Stimulated activated effector memory CD8-positive, alpha-beta T cell treated with anti-CD3 and anti-CD28 coated beads, Interleukin-12 subunit alpha, Interleukin-12 subunit beta, amount 100 ng/mL, for 72 hours (primary cell): Measurements from ENCODE around the gene NANOGP8.

ENCODE experiments used
- ATAC-seq: fragments of 150-1000 bp; cut with Tn5 transposase; 2 replicates; pipeline ENCODE4 v1.10.0; 2021
- DNase-seq, 2 donors: peaks; one replicate each; pipeline ENCODE4 v3.0.0; 2021 to 2022; ENCODE audit warnings: low spot score in 2 of 2
- H3K27ac Mint-ChIP-seq: one replicate; pipeline ENCODE4 v1.8.0; 2022; ENCODE audit warnings: mild to moderate bottlenecking, mixed read lengths
- H3K36me3 Mint-ChIP-seq: one replicate; pipeline ENCODE4 v1.8.0; 2022; ENCODE audit warnings: mild to moderate bottlenecking, mixed read lengths
- H3K4me1 Mint-ChIP-seq: one replicate; pipeline ENCODE4 v1.8.0; 2022; ENCODE audit warnings: mixed read lengths
- H3K4me3 Mint-ChIP-seq: one replicate; pipeline ENCODE4 v1.8.0; 2022; ENCODE audit warnings: mild to moderate bottlenecking, mixed read lengths
- H3K9me3 Mint-ChIP-seq: one replicate; pipeline ENCODE4 v1.8.0; 2022; ENCODE audit warnings: mixed read lengths

NANOGP8 gene

GRCh38 chr15:35047996-35048395 lies 37.1 kb downstream of the NANOGP8 start:
- no peak overlapping the region for H3K4me3 Mint-ChIP-seq
- no peak for ATAC-seq
- H3K27ac Mint-ChIP-seq, result no peak overlapping the region

DNA sequence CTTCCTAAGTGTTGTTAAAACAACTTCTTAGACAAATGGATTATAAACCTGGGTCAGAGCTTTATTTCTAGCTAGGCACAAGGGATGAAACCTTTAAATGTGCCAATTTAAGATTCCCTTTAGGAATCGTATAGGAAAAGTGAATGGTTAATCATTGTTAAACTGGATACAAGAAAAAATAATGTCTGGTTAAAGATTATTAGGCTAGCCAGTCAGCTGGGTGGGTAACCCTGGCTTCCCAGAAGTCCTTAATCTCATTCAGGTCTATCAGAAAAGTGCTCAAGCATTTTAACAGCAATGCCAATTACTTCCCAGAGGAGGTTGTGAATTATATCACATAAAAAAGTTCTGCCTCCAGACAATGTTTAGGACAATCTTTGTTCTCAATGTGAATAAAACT lies 37.6 kb downstream of the NANOGP8 start:
- H3K9me3 Mint-ChIP-seq, result no peaks in the 10 kb centered on the region

More at GRCh38 chr15:35047996-35048395, 37.1 kb downstream of the NANOGP8 start:
- no peaks in the 10 kb centered on the region for H3K9me3 Mint-ChIP-seq
- H3K36me3 Mint-ChIP-seq, result no peaks in the 10 kb centered on the region
- DNase-seq, result no peak
- no peaks in the 10 kb centered on the region for H3K4me1 Mint-ChIP-seq

GRCh38 chr15:35043373-35044095 lies 41.6 kb downstream of the NANOGP8 start:
- Mint-ChIP-seq H3K4me1 (no peaks in the 10 kb centered on the region), H3K4me3 (no peak overlapping the region), H3K9me3 (no peaks in the 10 kb centered on the region), H3K36me3 (no peaks in the 10 kb centered on the region), H3K27ac (no peak overlapping the region)
- ATAC-seq (no peak), DNase-seq (no peak)

More for the DNA sequence above, 37.6 kb downstream of the NANOGP8 start:
- H3K4me3 Mint-ChIP-seq, result no peak overlapping the region
- no peak for DNase-seq
- H3K36me3 Mint-ChIP-seq, result no peaks in the 10 kb centered on the region
- H3K27ac Mint-ChIP-seq, result no peak overlapping the region
- ATAC-seq, result no peak
- no peaks in the 10 kb centered on the region for H3K4me1 Mint-ChIP-seq

- no peak for DNase-seq
- H3K27ac Mint-ChIP-seq, result no peak overlapping the region
- no peak overlapping the region for H3K4me3 Mint-ChIP-seq
- ATAC-seq, result no peak
- no peaks in the 10 kb centered on the region for H3K36me3 Mint-ChIP-seq
- H3K4me1 Mint-ChIP-seq, result no peaks in the 10 kb centered on the region
- no peaks in the 10 kb centered on the region for H3K9me3 Mint-ChIP-seq
These were observed 44.5 kb downstream of the NANOGP8 start for GRCh38 chr15:35040339-35041255.

DNA sequence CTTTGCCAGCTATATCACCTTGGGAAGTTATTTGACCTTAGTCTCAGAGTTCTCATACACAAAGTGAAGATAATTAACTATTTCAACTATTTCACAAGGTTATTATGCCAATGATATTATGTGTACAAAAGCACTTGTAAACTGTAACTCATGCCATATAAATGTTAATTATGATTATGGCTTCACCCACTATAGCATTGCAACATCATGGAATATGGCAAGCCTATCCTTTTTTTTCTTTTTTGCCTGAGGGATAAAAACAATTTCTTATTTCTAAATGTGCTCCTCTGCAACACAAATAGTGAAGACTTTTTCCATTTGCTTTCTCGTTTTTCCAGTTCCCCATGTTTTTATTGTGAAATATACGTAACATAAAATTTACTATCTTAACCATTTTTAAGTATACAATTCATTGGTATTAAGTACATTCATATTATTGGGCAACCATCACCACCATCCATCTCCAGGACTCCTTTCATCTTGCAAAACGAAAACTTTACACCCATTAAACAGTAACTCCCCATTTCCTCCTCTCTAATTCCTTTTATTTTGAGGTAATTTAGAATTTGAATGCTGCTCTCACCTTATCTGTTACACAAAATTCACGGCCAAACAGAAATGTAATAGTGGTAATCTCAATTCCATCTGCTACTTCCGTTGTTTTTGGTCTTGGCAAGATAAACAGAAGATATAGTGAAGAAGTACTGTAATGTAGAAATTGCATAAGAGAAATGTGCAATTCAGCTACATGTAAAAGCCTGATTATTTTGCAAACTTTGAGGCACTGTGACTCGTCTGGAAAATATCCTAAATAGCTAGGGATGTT lies 46.3 kb downstream of the NANOGP8 start:
- Mint-ChIP-seq H3K36me3 (no peaks in the 10 kb centered on the region), H3K27ac (no peak overlapping the region), H3K9me3 (no peaks in the 10 kb centered on the region), H3K4me1 (no peaks in the 10 kb centered on the region), H3K4me3 (no peak overlapping the region)
- DNase-seq, result no peak
- ATAC-seq, result no peak
